ENCODE data around the gene BATF3. TPM values are rescaled to one million over a fixed set of nuclear protein-coding genes. Genes with fewer than 3 reads are reported as not detected.
A peak's percentile ranks its signal among the peaks of the same experiment; 100 is the strongest.

Gene BATF3
- total RNA-seq, 1 donor from 2014 or later = 18.4 TPM

DNA sequence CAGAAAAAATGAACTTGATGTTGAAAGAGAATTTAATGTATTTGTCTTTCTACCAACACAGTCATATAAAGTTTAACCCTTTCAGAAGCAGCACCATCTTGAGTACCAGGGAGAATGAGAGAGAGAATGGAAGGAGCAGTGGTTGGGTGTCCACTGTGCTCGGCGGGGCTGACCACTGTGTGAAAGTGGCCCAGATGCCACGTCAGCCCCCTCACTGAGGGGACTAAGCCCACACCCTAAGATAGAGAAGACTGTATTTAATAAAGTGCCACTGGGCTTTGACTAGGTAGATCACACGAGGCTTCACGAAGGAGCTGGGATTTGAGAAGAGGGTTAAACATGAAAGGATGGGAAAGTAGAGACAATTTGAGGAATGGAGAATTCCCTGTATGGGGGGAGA is 31.2 kb downstream of the BATF3 start:
- Histone ChIP-seq H3K4me1 (peaks cover 0 to 9% of the 10 kb centered on the region in 2 donors), H3K27me3 (no peaks in the 10 kb centered on the region), H3K9me3 (no peaks in the 10 kb centered on the region), H3K4me3 (no peak overlapping the region), H3K36me3 (no peaks in the 10 kb centered on the region), H3K27ac (peak overlapping the region; percentile 66 to 69)
- TF ChIP-seq, protein P1, sequence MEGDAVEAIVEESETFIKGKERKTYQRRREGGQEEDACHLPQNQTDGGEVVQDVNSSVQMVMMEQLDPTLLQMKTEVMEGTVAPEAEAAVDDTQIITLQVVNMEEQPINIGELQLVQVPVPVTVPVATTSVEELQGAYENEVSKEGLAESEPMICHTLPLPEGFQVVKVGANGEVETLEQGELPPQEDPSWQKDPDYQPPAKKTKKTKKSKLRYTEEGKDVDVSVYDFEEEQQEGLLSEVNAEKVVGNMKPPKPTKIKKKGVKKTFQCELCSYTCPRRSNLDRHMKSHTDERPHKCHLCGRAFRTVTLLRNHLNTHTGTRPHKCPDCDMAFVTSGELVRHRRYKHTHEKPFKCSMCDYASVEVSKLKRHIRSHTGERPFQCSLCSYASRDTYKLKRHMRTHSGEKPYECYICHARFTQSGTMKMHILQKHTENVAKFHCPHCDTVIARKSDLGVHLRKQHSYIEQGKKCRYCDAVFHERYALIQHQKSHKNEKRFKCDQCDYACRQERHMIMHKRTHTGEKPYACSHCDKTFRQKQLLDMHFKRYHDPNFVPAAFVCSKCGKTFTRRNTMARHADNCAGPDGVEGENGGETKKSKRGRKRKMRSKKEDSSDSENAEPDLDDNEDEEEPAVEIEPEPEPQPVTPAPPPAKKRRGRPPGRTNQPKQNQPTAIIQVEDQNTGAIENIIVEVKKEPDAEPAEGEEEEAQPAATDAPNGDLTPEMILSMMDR (IDR thresholded peaks at IDR 0.05) = no peak
- intact Hi-C loops (cut with DNase I) = loop anchor here (5.0 kb wide), 1 partner anchor 329 kb away; no protein-coding TSS in a partner anchor
- no peak for DNase-seq (ENCODE audit: low spot score in 2 of 2)

- peaks cover 0 to 9% of the 10 kb centered on the region in 2 donors for H3K4me1 ChIP-seq
- DNase-seq (ENCODE audit: low spot score in 2 of 2) = peak in 1 of 2 donors; percentile 79
- H3K4me3 ChIP-seq = no peak overlapping the region
- H3K9me3 ChIP-seq = no peaks in the 10 kb centered on the region
- H3K36me3 ChIP-seq = no peaks in the 10 kb centered on the region
- intact Hi-C loops (cut with DNase I) = loop anchor here (5.0 kb wide), 1 partner anchor 330 kb away; no protein-coding TSS in a partner anchor
- peak overlapping the region; percentile 66 to 69 for H3K27ac ChIP-seq
- H3K27me3 ChIP-seq = no peaks in the 10 kb centered on the region
- TF ChIP-seq, protein P1 (IDR thresholded peaks at IDR 0.05) = no peak
Observed at GRCh38 chr1:212667223-212668139, 32.2 kb downstream of the BATF3 start.

GRCh38 chr1:212666116-212666775 is 33.4 kb downstream of the BATF3 start:
- Histone ChIP-seq H3K4me3 (no peak overlapping the region), H3K4me1 (peaks cover 0 to 9% of the 10 kb centered on the region in 2 donors), H3K9me3 (no peaks in the 10 kb centered on the region), H3K36me3 (no peaks in the 10 kb centered on the region), H3K27me3 (no peaks in the 10 kb centered on the region), H3K27ac (no peak overlapping the region)
- no peak for DNase-seq (ENCODE audit: low spot score in 2 of 2)
- intact Hi-C loops (cut with DNase I) = loop anchor here (5.0 kb wide), 1 partner anchor 331 kb away; no protein-coding TSS in a partner anchor
- TF ChIP-seq, protein P1 (IDR thresholded peaks at IDR 0.05) = no peak

DNA sequence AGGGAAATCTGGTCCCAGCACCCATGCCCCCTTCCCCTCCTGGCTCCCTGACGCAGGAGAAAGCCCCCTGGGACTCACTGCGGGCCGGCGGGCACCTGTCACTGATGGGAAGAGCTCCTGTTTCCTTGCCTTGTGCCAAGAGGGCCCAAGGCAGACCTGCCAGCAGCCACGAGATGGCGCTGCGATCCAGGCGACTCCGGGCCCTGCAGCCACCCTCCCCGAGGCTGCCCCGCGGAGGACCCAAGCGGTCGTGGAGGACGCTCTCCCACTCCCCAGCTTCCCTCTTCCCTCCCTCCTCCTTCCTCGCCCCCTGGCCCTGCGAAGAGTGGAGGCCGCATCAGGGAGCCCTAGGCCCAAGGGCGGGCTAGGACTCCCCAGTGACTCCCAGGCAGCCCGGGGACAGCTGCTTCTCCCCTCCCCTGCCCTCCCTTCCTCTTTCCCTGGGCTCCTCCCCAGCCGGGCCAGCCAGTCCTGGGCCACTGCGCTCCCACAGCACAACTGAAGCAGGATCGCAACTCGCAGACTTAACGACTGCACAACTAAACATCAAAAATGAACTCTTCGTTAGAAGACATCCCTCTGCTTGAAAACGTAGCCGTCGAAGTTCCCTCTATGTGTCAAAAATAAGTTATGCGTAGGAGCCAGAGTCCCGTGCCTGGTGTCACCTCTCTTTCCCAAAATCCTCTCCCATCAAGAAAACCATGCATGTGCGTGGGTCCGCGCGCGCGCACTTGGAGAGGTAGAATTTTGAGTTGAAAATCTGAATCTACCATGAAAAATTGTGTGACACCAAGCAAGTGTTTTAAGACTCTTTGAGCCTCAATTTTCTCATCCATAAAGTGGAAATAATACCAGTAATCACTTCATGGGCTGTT is 34.2 kb downstream of the BATF3 start:
- no peaks in the 10 kb centered on the region for H3K9me3 ChIP-seq
- peaks cover 0 to 9% of the 10 kb centered on the region in 2 donors for H3K4me1 ChIP-seq
- intact Hi-C loops (cut with DNase I) = loop anchor here (1.0 to 5.0 kb wide), 3 partner anchors 33 to 332 kb away; partner anchors contain the start of gene BATF3
- TF ChIP-seq, protein P1 (IDR thresholded peaks at IDR 0.05) = peak; percentile 92 to 98 (median 94)
- H3K36me3 ChIP-seq = no peaks in the 10 kb centered on the region
- no peaks in the 10 kb centered on the region for H3K27me3 ChIP-seq
- peak; percentile 42 to 88 for DNase-seq (ENCODE audit: low spot score in 2 of 2)
- H3K4me3 ChIP-seq = peak overlapping the region; percentile 64 to 71
- H3K27ac ChIP-seq = peak overlapping the region; percentile 48 to 55
